Neutrophil (primary cell): Measurements from ENCODE around the gene MTRFR.

Experiments used
- H3K27ac ChIP-seq: fragments of 200-600 bp; sonication (generic); 2 replicates; pipeline ENCODE4 v1.5.1; 2016; ENCODE audit warnings: mild to moderate bottlenecking, moderate library complexity
- H3K27me3 ChIP-seq: fragments of 200-600 bp; sonication (generic); 2 replicates; pipeline ENCODE4 v1.6.0; 2016; ENCODE audit warnings: mild to moderate bottlenecking
- H3K36me3 ChIP-seq: fragments of 200-600 bp; sonication (generic); 2 replicates; pipeline ENCODE4 v1.5.1; 2017
- H3K4me1 ChIP-seq, 2 experiments: fragments of 200-600 bp in 1 of 2; sonication (generic) in 1 of 2; 1 replicate in 1 of 2; 2 replicates in 1 of 2; pipeline versions ENCODE4 v1.5.1 to v1.6.1; 2013 to 2016; ENCODE audit warnings: low read depth in 1 of 2, low read length in 1 of 2, mild to moderate bottlenecking in 1 of 2, moderate library complexity in 1 of 2; ENCODE audit not compliant: control insufficient read depth in 1 of 2, insufficient read depth in 1 of 2
- H3K4me3 ChIP-seq, 2 experiments: fragments of 200-600 bp in 1 of 2; sonication (generic) in 1 of 2; 1 replicate in 1 of 2; 2 replicates in 1 of 2; pipeline ENCODE4 v1.5.1; 2013 to 2016; ENCODE audit warnings: low read depth in 1 of 2, low read length in 1 of 2, mild to moderate bottlenecking in 1 of 2, moderate library complexity in 1 of 2
- H3K9me3 ChIP-seq: fragments of 200-600 bp; sonication (generic); 2 replicates; pipeline ENCODE4 v1.5.1; 2016
- CTCF ChIP-seq: fragments of 200-600 bp; sonication (generic); IDR thresholded peaks from 2 replicates; pipeline ENCODE4 v1.5.1; 2016; ENCODE audit warnings: antibody characterized with exemption

Gene MTRFR

GRCh38 chr12:123223241-123223668 lies 10.0 kb upstream of the MTRFR start:
- peaks cover 11% of the 10 kb centered on the region for H3K36me3 ChIP-seq
- TF ChIP-seq CTCF, result no peak
- H3K27me3 ChIP-seq, result no peaks in the 10 kb centered on the region
- H3K4me1 ChIP-seq, result peaks cover 4 to 6% of the 10 kb centered on the region in 2 experiments
- no peak overlapping the region for H3K4me3 ChIP-seq
- no peaks in the 10 kb centered on the region for H3K9me3 ChIP-seq
- H3K27ac ChIP-seq, result peak overlapping the region; percentile 29

- no peak for TF ChIP-seq CTCF
- Histone ChIP-seq H3K27ac (no peak overlapping the region), H3K4me3 (no peak overlapping the region), H3K27me3 (no peaks in the 10 kb centered on the region), H3K36me3 (peaks cover 8% of the 10 kb centered on the region), H3K9me3 (no peaks in the 10 kb centered on the region), H3K4me1 (peaks cover 15 to 23% of the 10 kb centered on the region in 2 experiments)
Measured at GRCh38 chr12:123225443-123225842, 7.8 kb upstream of the MTRFR start.

GRCh38 chr12:123227581-123228258 lies 5.5 kb upstream of the MTRFR start:
- Histone ChIP-seq H3K4me3 (no peak overlapping the region), H3K27ac (no peak overlapping the region), H3K27me3 (no peaks in the 10 kb centered on the region), H3K9me3 (no peaks in the 10 kb centered on the region), H3K4me1 (peaks cover 28 to 38% of the 10 kb centered on the region in 2 experiments), H3K36me3 (no peaks in the 10 kb centered on the region)
- no peak for TF ChIP-seq CTCF

- Histone ChIP-seq H3K36me3 (no peaks in the 10 kb centered on the region), H3K4me1 (peaks cover 30 to 38% of the 10 kb centered on the region in 2 experiments), H3K27me3 (no peaks in the 10 kb centered on the region), H3K4me3 (peak overlapping the region; percentile 5 to 51), H3K9me3 (no peaks in the 10 kb centered on the region), H3K27ac (peak overlapping the region; percentile 76)
- no peak for TF ChIP-seq CTCF
Measured at GRCh38 chr12:123229051-123229450, 4.2 kb upstream of the MTRFR start.

GRCh38 chr12:123231931-123232330 lies 1.3 kb upstream of the MTRFR start:
- TF ChIP-seq CTCF, result no peak
- no peaks in the 10 kb centered on the region for H3K27me3 ChIP-seq
- H3K4me1 ChIP-seq, result peaks cover 36 to 48% of the 10 kb centered on the region in 2 experiments
- peak overlapping the region; percentile 91 for H3K27ac ChIP-seq
- peak overlapping the region; percentile 97 for H3K4me3 ChIP-seq
- no peaks in the 10 kb centered on the region for H3K36me3 ChIP-seq
- no peaks in the 10 kb centered on the region for H3K9me3 ChIP-seq
